8988T (cell line): Measurements from ENCODE around the gene SAA4.
"Not testable (repeated sequence)": the region's sequence is repeated elsewhere in the genome, so short reads cannot be mapped to it uniquely, and the experiment has no call there.

Experiments used
- DNase-seq: peaks from one replicate; pipeline ENCODE4 v3.0.0; 2011

Gene SAA4

DNA sequence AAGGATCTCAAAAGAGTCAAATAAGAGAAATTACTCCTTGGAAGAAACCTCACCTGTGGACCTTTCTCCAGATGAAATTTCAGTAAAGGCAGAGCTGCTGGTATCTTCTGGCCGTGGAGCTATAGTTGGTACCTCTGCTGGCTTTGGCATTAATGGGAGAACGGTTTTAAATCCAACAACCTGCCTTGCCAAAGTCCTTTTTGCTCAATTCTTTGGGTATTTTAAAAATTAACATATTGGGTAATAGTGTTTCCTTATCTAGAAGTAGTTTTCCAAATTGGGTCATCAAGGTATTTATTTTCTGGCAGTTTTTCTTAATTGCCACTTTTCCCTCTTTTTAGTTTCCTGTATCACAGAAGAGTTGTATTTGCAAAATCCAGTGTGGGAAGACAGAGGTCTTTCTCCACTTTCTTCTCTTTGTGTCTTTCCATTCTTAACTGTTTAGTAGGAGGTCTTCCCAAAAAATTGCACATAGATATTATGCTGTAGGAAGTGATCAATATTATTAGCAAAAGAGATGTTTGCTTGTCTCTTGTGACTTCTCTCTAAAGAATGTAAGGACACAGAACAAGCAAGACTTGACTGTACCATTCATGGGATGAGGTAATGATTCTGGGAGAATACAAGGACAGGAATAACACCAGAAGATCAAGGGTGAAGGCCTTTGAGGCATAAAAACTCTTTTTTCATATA lies at the start of gene SAA4:
Gene SAA4 (minus strand): TSS at position 139 of the 693 bp plus-strand sequence. CDS start 876 bp downstream, outside the sequence.
- no peak for DNase-seq

- no peak for DNase-seq
Measured at GRCh38 chr11:18285841-18286240, 49.2 kb upstream of the SAA4 start.

GRCh38 chr11:18282626-18283025 lies 46.0 kb upstream of the SAA4 start:
- no peak for DNase-seq

DNA sequence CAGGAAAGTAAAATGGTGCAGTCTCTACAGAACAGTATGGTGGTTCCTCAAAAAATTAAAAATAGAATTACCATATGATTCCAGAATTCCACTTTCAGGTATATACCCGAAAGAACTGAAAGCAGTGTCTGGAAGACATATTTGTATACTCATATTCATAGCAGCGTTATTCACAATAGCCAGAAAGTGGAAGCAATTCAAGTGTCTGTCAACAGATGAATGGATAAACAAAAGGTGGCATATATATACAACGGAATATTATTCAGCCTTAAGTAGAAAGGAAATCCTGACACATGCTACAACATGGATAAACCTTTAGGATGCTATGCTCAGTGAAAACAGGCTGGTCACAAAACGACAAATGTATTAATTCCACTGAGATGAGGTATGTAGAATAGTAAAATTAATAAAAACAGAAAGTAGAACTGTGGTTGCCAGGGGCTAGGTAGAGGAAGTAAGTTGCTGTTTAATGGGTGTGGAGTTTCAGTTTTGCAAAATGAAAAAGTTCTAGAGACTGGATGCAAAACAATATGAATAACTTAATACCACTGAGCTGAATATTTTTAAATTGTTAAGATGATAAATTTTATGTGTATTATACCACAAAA lies 43.9 kb upstream of the SAA4 start:
- no peak for DNase-seq

GRCh38 chr11:18277565-18278271 lies 41.1 kb upstream of the SAA4 start:
- no peak for DNase-seq

DNA sequence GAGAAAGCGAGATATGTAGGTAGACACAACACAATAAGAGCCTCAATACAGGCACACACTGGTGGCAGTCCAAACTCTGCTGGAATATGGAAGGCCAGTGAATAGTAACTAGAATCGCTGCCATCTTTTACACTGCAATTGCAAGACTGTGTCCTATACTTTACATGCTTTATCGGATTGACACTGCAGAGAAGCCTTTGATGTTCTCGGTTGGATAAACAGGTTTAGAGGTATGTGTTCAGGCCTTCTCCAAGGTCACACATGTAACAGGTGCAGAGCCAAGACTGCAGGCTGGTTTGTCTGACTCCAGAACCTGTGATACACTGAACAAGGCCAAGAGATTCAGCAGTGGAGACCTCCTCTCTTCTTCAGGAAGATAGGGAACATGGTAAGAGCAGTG lies 34.6 kb upstream of the SAA4 start:
- DNase-seq: no peak

GRCh38 chr11:18270102-18270501 lies 33.5 kb upstream of the SAA4 start:
- no peak for DNase-seq

DNA sequence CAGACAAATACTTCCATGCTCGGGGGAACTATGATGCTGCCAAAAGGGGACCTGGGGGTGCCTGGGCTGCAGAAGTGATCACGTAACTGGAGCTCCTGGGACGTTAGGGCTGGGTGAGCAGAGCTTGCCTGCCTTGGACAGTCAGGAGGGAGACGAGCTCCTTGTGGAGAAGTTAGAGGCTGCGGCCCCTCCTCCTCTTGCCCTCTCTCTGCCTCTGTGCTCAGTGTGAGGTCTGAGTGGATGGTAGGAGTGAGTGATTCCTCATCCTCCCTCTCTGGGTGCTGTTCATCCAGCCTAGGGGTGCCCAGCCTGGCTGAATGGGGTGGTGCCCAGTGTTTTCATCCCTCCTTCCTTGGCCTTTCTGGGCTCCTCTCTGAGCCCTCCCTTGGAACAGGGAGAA lies 32.6 kb upstream of the SAA4 start:
- not testable (repeated sequence) for DNase-seq

DNA sequence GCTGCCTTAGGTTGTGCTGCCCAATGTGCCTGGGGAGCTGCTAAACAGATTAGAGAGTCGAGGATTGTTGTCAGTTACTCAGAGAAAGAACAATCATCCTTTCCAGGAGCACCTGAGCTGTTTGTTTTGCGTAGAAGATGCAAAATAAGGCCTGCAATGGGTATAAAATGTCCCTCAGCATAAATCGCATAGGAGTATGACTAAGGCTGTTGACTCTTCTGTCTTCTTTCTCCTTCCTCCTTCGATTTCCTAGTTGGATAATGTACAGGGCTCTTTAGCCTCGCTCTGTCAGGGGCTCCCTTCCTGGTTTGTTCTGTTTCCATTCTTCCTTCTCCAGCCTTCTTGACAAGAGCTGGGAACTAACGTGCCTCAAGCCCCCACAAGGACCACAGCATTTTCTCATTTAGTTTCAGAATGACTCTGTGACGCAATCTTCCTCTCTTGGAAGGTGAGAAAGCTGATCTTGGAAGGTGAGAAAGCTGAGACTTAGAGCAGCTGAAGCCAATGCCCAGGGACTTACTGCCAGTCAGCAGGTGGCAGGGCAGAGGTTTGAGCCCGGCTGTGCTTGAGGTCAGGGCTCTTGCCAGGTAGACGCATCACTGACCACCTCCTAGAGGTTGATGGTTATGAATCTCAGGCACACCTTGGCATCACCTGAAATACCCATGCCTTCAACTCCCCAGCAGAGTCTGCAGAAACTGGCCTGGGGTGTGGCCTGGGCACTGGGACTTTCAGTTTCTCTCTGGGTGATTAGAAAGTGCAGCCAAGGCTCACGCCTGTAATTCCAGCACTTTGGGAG lies 30.9 kb upstream of the SAA4 start:
- not testable (repeated sequence) for DNase-seq

- no peak for DNase-seq
Measured at GRCh38 chr11:18265949-18266348, 29.3 kb upstream of the SAA4 start, which contains the start of gene SAA1. Gene SAA1, plus strand, starts transcription at chr11:18266264. Its CDS starts 624 bp downstream, at chr11:18266888.

GRCh38 chr11:18264677-18265555 lies 28.3 kb upstream of the SAA4 start:
- DNase-seq: no peak

DNA sequence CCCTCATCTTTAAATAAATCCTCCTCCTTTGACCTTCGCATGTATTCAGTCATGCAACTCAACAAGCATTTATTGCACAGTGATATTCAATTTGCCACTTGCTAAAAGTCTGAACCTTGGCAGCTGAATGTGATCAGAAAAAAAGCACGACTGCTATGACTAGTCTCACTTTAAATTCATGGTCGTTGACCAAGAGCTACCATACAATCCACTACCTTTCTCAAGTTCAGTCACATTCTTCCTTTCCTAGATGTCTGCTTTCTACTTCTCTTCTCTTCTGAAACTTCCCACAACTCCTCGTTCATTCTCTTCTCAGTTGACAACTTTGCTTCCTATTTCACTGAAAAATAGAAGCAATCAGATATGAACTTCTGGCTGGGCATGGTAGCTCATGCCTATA lies 27.4 kb upstream of the SAA4 start:
- DNase-seq: no peak

DNA sequence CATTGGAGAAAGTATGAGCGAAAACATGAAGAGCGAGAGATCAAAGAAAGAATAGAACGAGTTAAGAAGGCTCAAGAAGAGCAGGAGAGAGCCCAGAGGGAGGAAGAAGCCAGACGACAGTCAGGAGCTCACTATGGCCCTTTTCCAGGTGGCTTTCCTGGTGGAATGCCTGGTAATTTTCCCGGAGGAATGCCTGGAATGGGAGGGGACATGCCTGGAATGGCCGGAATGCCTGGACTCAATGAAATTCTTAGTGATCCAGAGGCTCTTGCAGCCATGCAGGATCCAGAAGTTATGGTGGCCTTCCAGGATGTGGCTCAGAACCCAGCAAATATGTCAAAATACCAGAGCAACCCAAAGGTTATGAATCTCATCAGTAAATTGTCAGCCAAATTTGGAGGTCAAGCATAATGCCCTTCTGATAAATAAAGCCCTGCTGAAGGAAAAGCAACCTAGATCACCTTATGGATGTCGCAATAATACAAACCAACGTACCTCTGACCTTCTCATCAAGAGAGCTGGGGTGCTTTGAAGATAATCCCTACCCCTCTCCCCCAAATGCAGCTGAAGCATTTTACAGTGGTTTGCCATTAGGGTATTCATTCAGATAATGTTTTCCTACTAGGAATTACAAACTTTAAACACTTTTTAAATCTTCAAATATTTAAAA lies 26.2 kb upstream of the SAA4 start:
- not testable (repeated sequence) for DNase-seq

DNA sequence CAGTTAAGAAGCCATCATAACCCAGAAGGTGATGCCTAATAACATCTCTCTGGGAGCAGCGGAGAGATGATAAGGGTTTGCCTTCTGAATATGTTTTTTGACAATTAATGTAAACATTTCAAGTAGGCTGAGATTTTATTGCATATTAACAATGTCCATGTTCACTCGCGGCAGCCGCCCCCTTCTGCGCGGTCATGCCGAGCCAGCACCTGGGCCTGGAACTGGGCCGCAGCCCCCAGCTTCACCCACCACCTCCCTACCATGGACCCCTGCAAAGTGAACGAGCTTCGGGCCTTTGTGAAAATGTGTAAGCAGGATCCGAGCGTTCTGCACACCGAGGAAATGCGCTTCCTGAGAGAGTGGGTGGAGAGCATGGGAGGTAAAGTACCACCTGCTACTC lies 25.1 kb upstream of the SAA4 start:
- no peak for DNase-seq

GRCh38 chr11:18259259-18259658 lies 22.7 kb upstream of the SAA4 start:
- no peak for DNase-seq

DNA sequence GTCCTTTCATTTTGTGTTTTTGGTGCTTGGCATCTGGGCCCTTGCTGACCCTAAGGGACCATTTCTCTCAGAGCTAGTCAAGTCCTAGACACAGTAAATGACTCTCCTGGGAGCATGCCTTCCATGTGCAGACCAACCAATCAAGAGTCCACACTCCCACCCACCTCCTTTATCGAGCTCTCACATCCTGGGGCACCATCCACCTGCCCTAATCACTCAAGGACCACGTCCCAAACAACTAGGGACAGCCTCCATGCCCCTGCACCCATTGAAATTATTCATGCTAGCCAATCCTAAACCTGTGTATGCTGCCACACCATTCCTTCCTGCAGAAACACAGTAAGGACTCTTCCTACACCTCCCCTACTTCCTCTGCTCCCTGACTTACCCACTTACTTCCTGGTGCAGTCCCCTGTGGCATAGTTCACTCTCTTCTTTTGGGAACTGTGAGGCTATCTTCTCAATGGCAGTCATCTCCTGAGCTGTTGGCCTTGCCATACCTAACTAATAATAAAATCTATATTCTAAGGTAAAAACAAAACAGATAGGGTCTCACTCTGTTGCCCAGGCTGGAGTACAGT lies 18.3 kb upstream of the SAA4 start:
- no peak for DNase-seq

DNA sequence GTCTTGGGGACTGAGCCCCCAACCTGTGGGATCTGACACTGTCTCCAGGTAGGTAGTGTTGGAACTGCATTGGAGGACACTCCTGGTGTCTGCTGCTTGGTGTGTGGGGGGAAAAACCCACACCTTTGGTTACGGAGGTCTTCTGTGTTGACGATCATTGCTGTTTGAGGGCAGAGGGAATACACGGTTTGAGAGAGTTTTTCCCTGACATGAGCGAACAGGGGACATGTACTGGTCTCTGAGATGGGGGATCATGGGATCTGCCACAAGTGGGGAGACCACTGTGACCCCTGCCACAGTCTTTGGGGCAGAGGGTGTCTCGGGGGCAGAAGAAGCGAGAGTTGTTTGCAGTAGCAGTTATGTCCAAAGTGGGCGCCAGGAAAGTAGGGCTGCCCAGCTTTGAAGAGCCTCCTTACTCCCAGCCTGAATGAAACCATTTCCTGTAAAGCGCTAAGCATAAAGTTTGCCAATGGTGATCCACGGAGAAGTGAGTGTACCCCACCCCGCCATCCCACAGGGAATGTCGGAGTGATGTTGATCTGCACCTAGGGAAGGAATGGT lies 17.3 kb upstream of the SAA4 start:
- DNase-seq: no peak

GRCh38 chr11:18253233-18253632 lies 16.6 kb upstream of the SAA4 start:
- no peak for DNase-seq

GRCh38 chr11:18248561-18248960 lies 12.0 kb upstream of the SAA4 start, which contains the start of gene SAA2:
Gene SAA2, minus strand, starts transcription at chr11:18248668. Its CDS starts 657 bp downstream, at chr11:18248011.
- no peak for DNase-seq

DNA sequence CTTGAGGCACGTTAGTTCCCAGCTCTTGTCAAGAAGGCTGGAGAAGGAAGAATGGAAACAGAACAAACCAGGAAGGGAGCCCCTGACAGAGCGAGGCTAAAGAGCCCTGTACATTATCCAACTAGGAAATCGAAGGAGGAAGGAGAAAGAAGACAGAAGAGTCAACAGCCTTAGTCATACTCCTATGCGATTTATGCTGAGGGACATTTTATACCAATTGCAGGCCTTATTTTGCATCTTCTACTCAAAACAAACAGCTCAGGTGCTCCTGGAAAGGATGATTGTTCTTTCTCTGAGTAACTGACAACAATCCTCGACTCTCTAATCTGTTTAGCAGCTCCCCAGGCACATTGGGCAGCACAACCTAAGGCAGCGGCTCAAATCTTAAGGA lies 10.6 kb upstream of the SAA4 start:
- not testable (repeated sequence) for DNase-seq
